ENCODE results near the gene ST6GAL1. TPM values are rescaled to one million over a fixed set of nuclear protein-coding genes. Genes with fewer than 3 reads are reported as not detected.

The ST6GAL1 gene
- total and polyA plus RNA-seq, 8 donors = 3.8 to 31.0 (median 13.5) TPM

GRCh38 chr3:187041362-187042307, 111.3 kb downstream of the ST6GAL1 start:
- Histone ChIP-seq H3K27ac (peak overlapping the region; percentile 42 to 67 (median 57)), H3K9me3 (no peaks in the 10 kb centered on the region), H3K27me3 (no peaks in the 10 kb centered on the region), H3K4me1 (peaks cover 14 to 63% (median 33%) of the 10 kb centered on the region in 4 donors), H3K4me3 (no peak overlapping the region), H3K36me3 (peaks cover 0 to 16% (median 7%) of the 10 kb centered on the region in 4 donors)
- peak in 1 of 2 donors; percentile 46 for DNase-seq
- intact Hi-C loops (cut with DNase I; ENCODE audit: low total_unique reads) = no loop called here
- WGBS, 5 donors = 58 to 63% (median 61%) methylated on average over 8 of the region's 8 CpGs
- TF ChIP-seq EP300 (IDR thresholded peaks at IDR 0.05) = no peak
- no peak for TF ChIP-seq POLR2A (IDR thresholded peaks at IDR 0.05)
- TF ChIP-seq POLR2AphosphoS5 (IDR thresholded peaks at IDR 0.05) = no peak
- no peak for TF ChIP-seq CTCF (IDR thresholded peaks at IDR 0.05)

- Histone ChIP-seq H3K27ac (peak overlapping the region in 4 of 5 donors; percentile 42 to 67 (median 54)), H3K4me3 (no peak overlapping the region), H3K4me1 (peaks cover 14 to 63% (median 33%) of the 10 kb centered on the region in 4 donors), H3K36me3 (peaks cover 0 to 16% (median 7%) of the 10 kb centered on the region in 4 donors), H3K9me3 (no peaks in the 10 kb centered on the region), H3K27me3 (no peaks in the 10 kb centered on the region)
- no peak for TF ChIP-seq POLR2A (IDR thresholded peaks at IDR 0.05)
- TF ChIP-seq EP300 (IDR thresholded peaks at IDR 0.05) = no peak
- TF ChIP-seq POLR2AphosphoS5 (IDR thresholded peaks at IDR 0.05) = no peak
- no peak for TF ChIP-seq CTCF (IDR thresholded peaks at IDR 0.05)
- no peak for DNase-seq
- intact Hi-C loops (cut with DNase I; ENCODE audit: low total_unique reads) = no loop called here
- WGBS, 5 donors = 88 to 92% (median 90%) methylated on average over 5 of the region's 5 CpGs
These were observed 112.0 kb downstream of the ST6GAL1 start for GRCh38 chr3:187042346-187042745.

GRCh38 chr3:187042874-187043458, 112.6 kb downstream of the ST6GAL1 start:
- Histone ChIP-seq H3K4me3 (no peak overlapping the region), H3K9me3 (no peaks in the 10 kb centered on the region), H3K4me1 (peaks cover 14 to 63% (median 33%) of the 10 kb centered on the region in 4 donors), H3K27me3 (no peaks in the 10 kb centered on the region), H3K27ac (peak overlapping the region in 2 of 5 donors; percentile 57 to 67), H3K36me3 (peaks cover 0 to 16% (median 7%) of the 10 kb centered on the region in 4 donors)
- TF ChIP-seq EP300 (IDR thresholded peaks at IDR 0.05) = no peak
- TF ChIP-seq CTCF (IDR thresholded peaks at IDR 0.05) = no peak
- no peak for TF ChIP-seq POLR2AphosphoS5 (IDR thresholded peaks at IDR 0.05)
- TF ChIP-seq POLR2A (IDR thresholded peaks at IDR 0.05) = no peak
- 97 to 100% (median 98%) methylated on average over 8 of the region's 8 CpGs for WGBS, 5 donors
- intact Hi-C loops (cut with DNase I; ENCODE audit: low total_unique reads) = no loop called here
- no peak for DNase-seq

GRCh38 chr3:187044206-187044605, 113.9 kb downstream of the ST6GAL1 start:
- intact Hi-C loops (cut with DNase I; ENCODE audit: low total_unique reads) = no loop called here
- H3K36me3 ChIP-seq = peaks cover 0 to 11% (median 7%) of the 10 kb centered on the region in 4 donors
- peak in 1 of 2 donors; percentile 58 for DNase-seq
- H3K9me3 ChIP-seq = no peaks in the 10 kb centered on the region
- TF ChIP-seq EP300 (IDR thresholded peaks at IDR 0.05) (no peak), POLR2AphosphoS5 (IDR thresholded peaks at IDR 0.05) (no peak), CTCF (IDR thresholded peaks at IDR 0.05) (no peak), POLR2A (IDR thresholded peaks at IDR 0.05) (no peak)
- H3K4me1 ChIP-seq = peaks cover 14 to 54% (median 32%) of the 10 kb centered on the region in 4 donors
- H3K4me3 ChIP-seq = no peak overlapping the region
- H3K27me3 ChIP-seq = no peaks in the 10 kb centered on the region
- 61 to 72% (median 69%) methylated on average over 3 of the region's 3 CpGs for WGBS, 5 donors
- peak overlapping the region in 3 of 5 donors; percentile 14 to 67 (median 39) for H3K27ac ChIP-seq

Data from stomach (tissue), 9 donors.